Gastrocnemius medialis (tissue), 4 donors: Measurements from ENCODE around the gene NUSAP1.

Source experiments
- POLR2A ChIP-seq, 2 donors: fragments of 450-650 bp; IDR thresholded peaks; one replicate each; pipeline ENCODE4 v1.6.1; 2017; ENCODE audit warnings: antibody characterized with exemption in 2 of 2, mild to moderate bottlenecking in 2 of 2, moderate library complexity in 2 of 2
- TF ChIP-seq, protein P1 (sequence below), 5 experiments: fragments of 450-650 bp in 3 of 5; fragments of 200-600 bp in 2 of 5; sonication (generic) in 2 of 5; IDR thresholded peaks in 4 of 5; conservative IDR thresholded peaks in 1 of 5; 1 replicate in 4 of 5; 2 replicates in 1 of 5; pipeline ENCODE4 v1.5.1; 2016 to 2019; ENCODE audit warnings: antibody characterized with exemption in 5 of 5, mild to moderate bottlenecking in 3 of 5, moderate library complexity in 3 of 5

DNA sequence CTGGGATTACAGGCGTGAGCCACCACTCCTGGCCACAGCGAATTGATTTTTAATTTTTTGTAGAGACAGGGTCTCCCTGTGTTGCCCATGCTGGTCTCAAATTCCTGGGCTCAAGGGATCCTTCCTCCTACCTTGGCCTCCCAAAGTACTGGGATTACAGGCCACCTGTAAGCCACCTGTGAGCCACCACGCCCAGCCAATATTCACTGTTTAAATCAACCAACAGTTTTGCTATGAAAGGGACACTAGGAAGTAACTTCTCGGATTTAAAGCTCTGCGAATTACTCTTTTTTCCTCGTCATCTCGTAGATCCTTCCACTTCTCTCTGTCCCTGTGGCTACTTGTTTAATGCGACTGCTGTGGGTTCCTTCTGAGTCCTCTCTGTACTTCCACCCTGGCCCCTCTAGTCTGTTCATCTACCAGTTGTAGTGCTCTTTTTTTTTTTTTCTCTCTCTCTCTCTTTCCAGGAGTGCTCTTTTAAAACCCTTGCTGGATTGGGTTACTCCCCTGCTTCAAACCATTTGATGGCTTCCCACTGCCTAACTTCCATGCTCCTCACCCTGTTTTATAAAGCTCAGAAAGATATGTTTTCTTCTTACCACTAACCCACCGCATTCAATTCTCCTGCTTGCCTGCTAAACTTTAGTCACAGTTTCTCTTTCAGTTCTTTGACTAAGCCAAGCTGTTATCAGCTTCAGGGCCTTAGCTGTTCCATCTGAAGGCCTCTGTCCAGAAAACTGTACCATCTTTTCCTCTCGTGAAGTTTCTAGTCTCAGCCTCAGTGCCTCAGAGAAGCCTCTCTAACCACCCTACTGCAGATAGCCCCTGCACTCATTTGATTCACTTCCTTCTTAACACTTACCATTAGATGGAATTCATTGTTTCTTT, 96.6 kb downstream of the NUSAP1 start:
- no peak for TF ChIP-seq POLR2A (IDR thresholded peaks at IDR 0.05)
- TF ChIP-seq, protein P1, sequence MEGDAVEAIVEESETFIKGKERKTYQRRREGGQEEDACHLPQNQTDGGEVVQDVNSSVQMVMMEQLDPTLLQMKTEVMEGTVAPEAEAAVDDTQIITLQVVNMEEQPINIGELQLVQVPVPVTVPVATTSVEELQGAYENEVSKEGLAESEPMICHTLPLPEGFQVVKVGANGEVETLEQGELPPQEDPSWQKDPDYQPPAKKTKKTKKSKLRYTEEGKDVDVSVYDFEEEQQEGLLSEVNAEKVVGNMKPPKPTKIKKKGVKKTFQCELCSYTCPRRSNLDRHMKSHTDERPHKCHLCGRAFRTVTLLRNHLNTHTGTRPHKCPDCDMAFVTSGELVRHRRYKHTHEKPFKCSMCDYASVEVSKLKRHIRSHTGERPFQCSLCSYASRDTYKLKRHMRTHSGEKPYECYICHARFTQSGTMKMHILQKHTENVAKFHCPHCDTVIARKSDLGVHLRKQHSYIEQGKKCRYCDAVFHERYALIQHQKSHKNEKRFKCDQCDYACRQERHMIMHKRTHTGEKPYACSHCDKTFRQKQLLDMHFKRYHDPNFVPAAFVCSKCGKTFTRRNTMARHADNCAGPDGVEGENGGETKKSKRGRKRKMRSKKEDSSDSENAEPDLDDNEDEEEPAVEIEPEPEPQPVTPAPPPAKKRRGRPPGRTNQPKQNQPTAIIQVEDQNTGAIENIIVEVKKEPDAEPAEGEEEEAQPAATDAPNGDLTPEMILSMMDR (IDR thresholded peaks at IDR 0.05 in 4 of 5, conservative IDR thresholded peaks at IDR 0.05 in 1 of 5) = no peak
